Activated CD4-positive, alpha-beta T cell treated with anti-CD3 and anti-CD28 coated beads, Interleukin-2, amount 50 U/mL, for 1 hour (primary cell): ENCODE data around the gene SLC25A39.
"Not testable (repeated sequence)": the region's sequence is repeated elsewhere in the genome, so short reads cannot be mapped to it uniquely, and the experiment has no call there.

Source experiments
- DNase-seq: peaks from one replicate; pipeline ENCODE4 v3.0.0-alpha.2; 2020

Gene SLC25A39

DNA sequence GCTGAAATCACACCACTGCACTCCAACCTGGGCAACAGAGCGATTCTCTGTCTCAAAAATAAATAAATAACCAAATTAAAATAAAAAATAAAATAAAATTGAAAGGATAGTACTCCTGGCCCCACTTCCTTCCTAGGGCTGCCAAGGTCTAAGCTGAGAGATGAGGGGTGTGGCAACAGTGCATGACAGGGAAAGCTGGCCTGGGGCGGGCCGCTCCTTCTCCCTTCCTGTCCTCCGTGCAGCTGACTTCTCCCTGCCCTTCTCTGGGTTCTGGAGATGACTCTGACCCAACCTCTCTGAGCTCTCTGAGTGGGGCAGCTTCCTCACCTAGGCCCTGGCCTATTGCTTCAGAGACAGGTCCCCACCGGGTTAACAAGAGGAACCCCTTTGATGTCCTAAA, 8.7 kb upstream of the SLC25A39 start:
- DNase-seq = no peak

GRCh38 chr17:44331249-44331760, 6.7 kb upstream of the SLC25A39 start:
- DNase-seq = peak; percentile 66

- DNase-seq = not testable (repeated sequence)
Measured at GRCh38 chr17:44330263-44330662, 5.6 kb upstream of the SLC25A39 start.

DNA sequence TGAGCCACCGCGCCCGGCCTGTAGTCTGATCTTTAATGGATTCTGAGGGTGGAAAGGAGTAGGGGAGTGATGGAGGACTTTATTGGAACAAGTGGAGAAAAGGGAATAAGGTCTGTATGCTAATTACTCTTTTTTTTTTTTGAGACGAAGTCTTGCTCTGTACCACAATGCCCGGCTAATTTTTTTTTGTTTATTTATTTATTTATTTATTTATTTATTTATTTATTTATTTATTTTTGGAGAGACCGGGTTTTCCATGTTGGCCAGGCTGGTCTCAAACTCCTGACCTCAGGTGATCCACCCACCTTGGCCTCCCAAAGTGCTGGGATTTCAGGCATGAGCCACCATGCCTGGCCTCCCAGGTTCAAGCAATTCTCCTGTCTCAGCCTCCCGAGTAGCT, 4.9 kb upstream of the SLC25A39 start:
- not testable (repeated sequence) for DNase-seq

GRCh38 chr17:44327715-44328449, 3.3 kb upstream of the SLC25A39 start:
- no peak for DNase-seq

DNA sequence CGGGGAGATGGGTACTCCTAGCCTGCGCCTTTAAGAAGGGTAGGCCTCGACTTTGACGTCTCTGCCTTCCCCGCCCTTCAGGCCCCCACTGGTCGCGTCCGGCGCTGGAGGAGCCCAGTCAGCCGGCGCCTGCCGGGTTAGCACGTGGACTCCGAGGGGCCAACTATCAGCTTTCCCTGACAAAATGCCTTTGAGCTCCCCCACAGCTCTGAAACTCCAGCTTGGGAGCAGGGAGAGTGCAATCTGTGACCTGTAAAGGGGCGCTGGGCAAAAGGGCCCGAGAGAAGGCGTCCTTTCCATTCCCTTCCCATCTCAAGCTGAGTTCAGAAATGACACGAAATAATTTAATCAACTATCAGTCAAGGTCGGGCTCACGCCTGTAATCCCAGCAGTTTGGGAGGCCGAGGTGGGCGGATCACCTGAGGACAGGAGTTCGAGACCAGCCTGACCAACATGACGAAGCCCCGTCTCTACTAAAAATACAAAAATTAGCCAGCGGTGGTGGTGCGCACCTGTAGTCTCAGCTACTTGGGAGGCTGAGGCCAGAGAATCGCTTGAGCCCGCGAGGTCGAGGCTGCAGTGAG, 2.3 kb upstream of the SLC25A39 start:
- peak; percentile 92 for DNase-seq

DNA sequence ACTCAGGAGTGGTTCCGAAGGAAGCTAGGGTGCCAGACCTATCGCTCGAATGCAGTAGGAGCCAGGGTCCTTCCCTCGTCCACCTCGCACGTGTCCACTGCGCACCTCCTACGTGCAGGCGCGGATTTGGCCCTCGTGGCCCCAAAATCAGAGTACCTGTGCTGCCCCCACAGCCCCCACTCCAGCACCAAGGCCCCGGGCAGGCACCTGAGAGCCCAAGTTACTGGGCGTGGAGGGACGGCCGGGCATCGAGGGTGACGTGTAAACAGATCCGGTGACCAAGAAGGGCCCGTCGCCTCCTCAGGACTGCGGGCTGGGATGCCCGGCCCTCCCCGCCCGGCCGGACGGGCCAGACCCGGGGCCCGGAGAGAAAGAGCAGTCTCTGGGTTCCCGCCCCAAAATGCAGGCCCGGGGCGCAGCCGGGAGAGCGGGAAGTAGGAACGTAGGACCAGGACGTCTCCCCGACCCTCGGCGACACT, 492 bp downstream of the SLC25A39 start:
- DNase-seq = no peak

DNA sequence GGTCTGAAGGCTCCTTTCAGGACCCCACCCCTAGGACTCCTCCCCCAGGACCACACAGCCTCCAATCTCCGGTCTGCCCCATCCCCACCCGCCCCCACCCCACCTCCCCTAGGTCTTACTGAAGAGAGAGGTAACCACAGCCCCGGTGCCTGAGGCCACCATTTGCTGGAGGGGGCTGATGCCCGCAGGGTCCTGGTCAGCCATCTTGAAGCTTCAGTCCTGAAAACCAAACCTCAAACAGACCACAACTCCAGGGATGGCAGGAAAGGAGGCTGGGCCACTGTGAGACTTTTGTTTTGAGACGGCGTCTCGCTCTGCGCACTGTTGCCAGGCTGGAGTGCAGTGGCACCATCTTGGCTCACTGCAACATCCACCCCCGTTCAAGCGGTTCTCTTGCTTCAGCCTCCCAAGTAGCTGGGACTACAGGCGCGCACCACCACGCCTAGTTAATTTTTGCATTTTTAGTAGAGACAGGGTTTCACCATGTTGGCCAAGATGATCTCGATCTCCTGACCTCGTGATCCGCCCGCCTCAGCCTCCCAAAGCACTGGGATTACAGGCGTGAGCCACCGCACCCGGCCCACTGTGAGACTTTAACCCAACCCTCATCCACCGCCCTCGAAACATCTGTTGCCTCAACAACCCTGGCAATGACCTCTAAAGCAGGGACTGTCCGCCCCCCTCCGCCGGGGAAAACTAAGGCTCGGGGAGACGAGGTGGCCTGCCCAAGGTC, 1.1 kb downstream of the SLC25A39 start:
- no peak for DNase-seq

DNA sequence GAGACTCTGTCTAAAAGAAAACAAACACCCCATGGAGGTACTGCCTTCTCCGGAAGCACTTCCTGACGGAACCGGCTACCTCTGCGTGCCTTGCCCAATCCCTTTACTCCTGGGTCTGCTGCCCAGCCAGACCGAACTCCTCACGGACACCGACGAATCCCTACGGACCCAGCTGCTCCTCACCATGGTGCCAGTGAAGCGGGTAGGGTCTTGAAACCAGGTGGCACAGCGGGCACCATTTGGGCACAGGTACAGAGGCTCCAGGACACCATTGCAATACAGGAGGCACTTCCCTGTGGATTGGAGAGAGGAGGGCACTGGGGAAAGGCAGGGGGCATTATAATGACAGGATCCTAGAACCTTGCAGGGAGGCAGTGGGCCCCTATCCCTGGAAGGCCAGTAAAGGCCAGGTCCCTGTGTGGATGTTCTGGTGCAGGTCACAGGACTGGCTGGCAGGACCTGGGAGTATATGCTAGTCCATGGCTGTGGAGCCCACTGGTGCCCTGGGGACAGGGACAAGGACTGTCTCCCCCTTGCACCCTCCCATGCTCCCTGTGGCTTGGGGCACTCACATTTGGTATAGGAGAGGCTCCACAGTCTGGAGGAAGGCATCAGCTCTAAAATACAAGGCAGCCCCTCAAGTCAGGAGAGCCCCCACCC, 2.3 kb downstream of the SLC25A39 start:
- no peak for DNase-seq

DNA sequence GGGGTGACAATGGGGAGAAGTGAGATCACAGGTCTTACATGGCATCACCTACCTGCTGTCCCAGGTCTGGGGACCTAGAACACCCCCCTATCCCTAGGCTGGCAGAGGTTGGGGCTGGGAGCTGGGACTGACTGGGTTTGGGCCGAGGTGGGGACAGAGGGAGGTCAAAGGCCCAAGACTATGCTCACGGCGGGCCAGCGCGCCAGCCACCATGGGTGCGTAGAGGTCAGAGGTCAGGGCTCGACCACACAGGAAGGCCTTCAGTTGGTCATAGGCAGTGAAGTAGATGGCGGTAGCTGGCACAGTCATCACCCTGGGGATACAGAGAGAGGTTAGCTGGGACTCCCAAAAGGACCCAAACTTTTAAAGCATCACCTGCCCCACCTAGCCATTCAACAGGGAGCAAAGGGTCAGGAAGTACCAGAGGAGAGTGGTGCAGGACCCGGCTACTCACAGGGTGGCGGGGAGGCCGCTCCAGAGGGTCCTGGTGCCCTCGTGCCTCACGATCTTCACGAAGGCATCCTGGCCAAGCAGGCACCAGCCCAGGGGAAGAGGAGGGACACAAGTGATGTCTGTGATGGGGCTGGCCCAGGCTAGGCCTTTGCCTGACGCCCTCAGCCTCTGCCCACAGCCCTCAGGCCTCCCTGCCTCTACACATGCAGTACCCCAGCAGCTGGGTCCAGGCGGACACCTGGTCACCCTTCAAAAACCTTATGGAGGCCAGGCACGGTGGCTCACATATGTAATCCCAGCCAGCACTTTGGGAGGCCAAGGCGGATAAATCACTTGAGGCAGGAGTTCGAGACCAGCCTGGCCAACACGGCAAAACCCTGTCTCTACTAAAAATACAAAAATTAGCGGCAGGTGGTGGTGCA, 3.1 kb downstream of the SLC25A39 start:
- DNase-seq = no peak

DNA sequence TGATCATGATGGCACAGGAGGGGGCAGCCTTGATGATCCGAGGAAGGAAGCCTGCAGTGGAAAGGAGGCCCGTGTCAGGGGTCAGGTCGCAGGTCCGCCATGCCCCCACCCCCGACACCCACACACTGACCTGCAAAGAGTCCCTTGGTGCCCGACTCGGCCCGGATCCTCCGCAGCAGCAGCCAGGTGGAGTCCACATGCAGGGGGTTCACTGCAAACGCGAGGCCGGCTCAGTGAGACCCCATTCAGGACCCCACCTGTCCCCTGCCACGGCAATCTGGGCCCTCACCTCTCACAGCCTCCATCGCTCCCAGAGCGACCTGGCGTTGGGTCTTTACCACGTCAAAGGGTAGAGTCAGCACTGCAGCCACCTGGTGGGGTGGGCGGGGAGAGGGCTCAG, 4.6 kb downstream of the SLC25A39 start:
- no peak for DNase-seq

GRCh38 chr17:44318077-44318892, 6.3 kb downstream of the SLC25A39 start:
- no peak for DNase-seq

DNA sequence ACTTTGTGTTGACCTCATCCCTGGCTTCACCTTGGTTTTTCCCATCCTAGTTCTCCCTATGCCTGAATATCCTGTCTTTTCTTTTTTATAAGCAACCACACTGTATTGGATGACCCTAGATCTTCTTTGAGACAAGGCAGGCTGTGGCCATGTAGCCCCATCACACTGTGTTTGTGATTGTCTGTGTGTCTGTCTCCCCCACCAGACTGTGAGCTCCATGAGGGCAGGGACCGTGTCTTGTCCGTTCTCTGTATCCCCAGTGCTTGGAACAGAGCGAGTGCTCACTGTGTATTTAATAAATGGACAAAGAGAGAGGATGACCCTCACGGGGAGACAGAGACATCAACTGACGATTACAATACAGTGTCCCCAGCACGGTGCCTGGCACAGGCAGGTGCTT, 7.1 kb downstream of the SLC25A39 start:
- DNase-seq = no peak

DNA sequence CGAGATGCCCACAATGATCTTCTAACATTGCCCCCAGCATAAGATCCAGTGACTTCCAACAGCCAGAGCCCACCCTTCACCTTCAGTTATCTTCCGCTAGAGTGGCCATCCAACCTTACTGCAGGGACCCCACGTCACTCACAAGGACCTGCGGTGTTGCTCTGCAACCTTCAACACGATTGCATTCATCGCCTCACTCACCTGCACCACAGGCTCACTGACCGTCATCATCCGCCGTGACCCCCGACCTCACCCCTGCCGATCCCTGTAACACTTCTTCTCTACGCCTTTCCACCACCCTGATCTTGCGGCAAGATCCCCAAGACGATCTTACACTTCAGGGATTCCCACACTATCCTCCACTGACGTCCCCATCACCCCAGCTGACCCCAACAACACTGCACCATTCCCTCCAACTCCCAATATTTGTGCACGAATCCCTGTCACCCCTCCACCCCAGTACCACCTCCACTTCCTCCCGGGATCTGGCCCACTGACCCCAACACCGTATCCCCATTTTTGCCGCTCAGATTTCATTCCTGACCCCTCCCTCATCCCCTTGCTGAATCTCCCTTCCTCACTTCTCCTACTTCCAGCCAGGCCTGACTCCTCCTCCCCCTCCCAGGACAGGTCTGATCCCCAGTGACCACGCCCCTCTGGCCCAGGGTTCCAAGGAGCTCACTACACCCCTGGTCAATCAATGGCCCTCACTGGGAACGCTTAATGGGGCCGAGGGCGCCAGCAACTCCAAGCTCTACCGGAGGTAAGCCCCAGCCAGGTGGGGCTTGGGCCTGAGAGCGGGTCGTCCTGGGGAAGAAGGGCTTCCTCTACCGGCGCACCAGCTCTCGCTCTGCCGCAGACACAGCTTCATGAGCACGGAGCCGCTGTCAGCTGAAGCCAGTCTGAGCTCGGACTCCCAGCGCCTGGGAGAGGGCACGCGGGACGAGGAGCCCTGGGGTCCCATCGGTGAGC, 8.6 kb downstream of the SLC25A39 start:
- no peak for DNase-seq

GRCh38 chr17:44314869-44315661, 9.6 kb downstream of the SLC25A39 start:
- peak; percentile 25 for DNase-seq

DNA sequence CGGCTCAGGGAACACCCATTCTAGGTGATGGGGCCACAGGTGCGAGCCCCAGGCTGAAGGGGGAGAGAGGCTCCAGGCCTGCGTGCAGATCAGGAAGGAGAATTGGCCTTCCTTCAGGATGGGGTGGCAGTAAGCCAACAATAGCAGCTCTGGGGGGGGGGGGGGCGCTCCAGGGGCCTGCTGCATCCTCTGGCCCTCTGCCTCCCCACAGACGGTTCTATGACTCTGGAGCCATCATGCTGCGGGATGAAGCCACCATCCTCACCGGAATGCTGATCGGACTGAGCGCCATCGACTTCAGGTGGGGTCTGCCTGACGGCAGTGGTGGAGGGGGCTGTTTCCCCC, 10.1 kb downstream of the SLC25A39 start:
- DNase-seq = no peak

- DNase-seq = no peak
Measured at GRCh38 chr17:44314031-44314430, 10.6 kb downstream of the SLC25A39 start.

GRCh38 chr17:44312396-44313104, 12.1 kb downstream of the SLC25A39 start:
- DNase-seq = no peak
